Measurements from ENCODE around the gene SLIT1. TPM values are rescaled to one million over a fixed set of nuclear protein-coding genes. Genes with fewer than 3 reads are reported as not detected.

The SLIT1 gene
- polyA plus RNA-seq, 1 donor (not counting 4 experiments of a cell fraction or from before 2014, with no cell fraction given): 0.01 TPM

GRCh38 chr10:97003151-97003803 lies 182.5 kb downstream of the SLIT1 start:
- H2AFZ ChIP-seq (ENCODE audit: control insufficient read depth, low read length): no peak overlapping the region
- DNase-seq (ENCODE audit: low read depth, low spot score): no peak
- H3K79me2 ChIP-seq (ENCODE audit: control insufficient read depth, insufficient read depth, low read length): no peaks in the 10 kb centered on the region
- H3K4me3 ChIP-seq (ENCODE audit: control insufficient read depth in 2 of 3, extremely low read depth in 1 of 3, insufficient read depth in 2 of 3, low read depth in 1 of 3, low read length in 3 of 3): no peak overlapping the region
- no peak overlapping the region for H3K9ac ChIP-seq (ENCODE audit: control insufficient read depth, extremely low read depth, insufficient read depth, low read length)
- H4K20me1 ChIP-seq (ENCODE audit: control insufficient read depth, extremely low read depth, insufficient read depth, low read length): no peaks in the 10 kb centered on the region
- no peaks in the 10 kb centered on the region for H3K9me1 ChIP-seq (ENCODE audit: control insufficient read depth, extremely low read depth, insufficient read depth, low read length)
- no peak overlapping the region for H3K4me2 ChIP-seq (ENCODE audit: control insufficient read depth, extremely low read depth, insufficient read depth, low read depth, low read length)
- TF ChIP-seq EZH2 (IDR thresholded peaks at IDR 0.05; ENCODE audit: low read length) (no peak), CTCF (optimal IDR thresholded peaks at IDR 0.05 in 1 of 3, IDR thresholded peaks at IDR 0.05 in 1 of 3, conservative IDR thresholded peaks at IDR 0.05 in 1 of 3; ENCODE audit: extremely low read depth in 1 of 3, insufficient read depth in 2 of 3, low read length in 3 of 3) (no peak)
- no peak for FAIRE-seq
- no peak overlapping the region for H3K27ac ChIP-seq (ENCODE audit: control insufficient read depth, insufficient read depth, low read length)
- H3K4me1 ChIP-seq (ENCODE audit: control insufficient read depth, extremely low read depth, insufficient read depth, low read length): no peaks in the 10 kb centered on the region
- dilution Hi-C loops (cut with MboI; ENCODE audit: extremely low pct_ligation_motif_present, low sequenced_read_pairs): no loop called here
- H3K36me3 ChIP-seq (ENCODE audit: control insufficient read depth in 2 of 2, extremely low read depth in 1 of 2, insufficient read depth in 2 of 2, low read length in 2 of 2): no peaks in the 10 kb centered on the region
- H3K9me3 ChIP-seq (ENCODE audit: control insufficient read depth, low read depth, low read length): no peaks in the 10 kb centered on the region
- H3K27me3 ChIP-seq (ENCODE audit: control insufficient read depth, extremely low read depth, insufficient read depth, low read length): no peaks in the 10 kb centered on the region

GRCh38 chr10:97002670-97003069 lies 183.1 kb downstream of the SLIT1 start:
- no peaks in the 10 kb centered on the region for H3K9me1 ChIP-seq (ENCODE audit: control insufficient read depth, extremely low read depth, insufficient read depth, low read length)
- H3K27me3 ChIP-seq (ENCODE audit: control insufficient read depth, extremely low read depth, insufficient read depth, low read length): no peaks in the 10 kb centered on the region
- no peaks in the 10 kb centered on the region for H4K20me1 ChIP-seq (ENCODE audit: control insufficient read depth, extremely low read depth, insufficient read depth, low read length)
- H3K27ac ChIP-seq (ENCODE audit: control insufficient read depth, insufficient read depth, low read length): no peak overlapping the region
- FAIRE-seq (no peak), DNase-seq (ENCODE audit: low read depth, low spot score) (no peak)
- no peaks in the 10 kb centered on the region for H3K4me1 ChIP-seq (ENCODE audit: control insufficient read depth, extremely low read depth, insufficient read depth, low read length)
- no peak overlapping the region for H3K9ac ChIP-seq (ENCODE audit: control insufficient read depth, extremely low read depth, insufficient read depth, low read length)
- no peaks in the 10 kb centered on the region for H3K9me3 ChIP-seq (ENCODE audit: control insufficient read depth, low read depth, low read length)
- no peaks in the 10 kb centered on the region for H3K36me3 ChIP-seq (ENCODE audit: control insufficient read depth in 2 of 2, extremely low read depth in 1 of 2, insufficient read depth in 2 of 2, low read length in 2 of 2)
- H2AFZ ChIP-seq (ENCODE audit: control insufficient read depth, low read length): no peak overlapping the region
- dilution Hi-C loops (cut with MboI; ENCODE audit: extremely low pct_ligation_motif_present, low sequenced_read_pairs): no loop called here
- H3K4me3 ChIP-seq (ENCODE audit: control insufficient read depth in 2 of 3, extremely low read depth in 1 of 3, insufficient read depth in 2 of 3, low read depth in 1 of 3, low read length in 3 of 3): no peak overlapping the region
- no peak overlapping the region for H3K4me2 ChIP-seq (ENCODE audit: control insufficient read depth, extremely low read depth, insufficient read depth, low read depth, low read length)
- no peaks in the 10 kb centered on the region for H3K79me2 ChIP-seq (ENCODE audit: control insufficient read depth, insufficient read depth, low read length)
- TF ChIP-seq EZH2 (IDR thresholded peaks at IDR 0.05; ENCODE audit: low read length) (no peak), CTCF (optimal IDR thresholded peaks at IDR 0.05 in 1 of 3, IDR thresholded peaks at IDR 0.05 in 1 of 3, conservative IDR thresholded peaks at IDR 0.05 in 1 of 3; ENCODE audit: extremely low read depth in 1 of 3, insufficient read depth in 2 of 3, low read length in 3 of 3) (no peak)

Data from keratinocyte (primary cell).